ENCODE data around the gene RPS19BP1.

The RPS19BP1 gene

GRCh38 chr22:39488563-39489083, 43.9 kb downstream of the RPS19BP1 start:
- TF ChIP-seq CTCF (IDR thresholded peaks at IDR 0.05; ENCODE audit: low read depth, low read length): no peak
- H3K4me3 ChIP-seq (ENCODE audit: low read depth, low read length): no peak overlapping the region

- no peak overlapping the region for H3K4me3 ChIP-seq (ENCODE audit: low read depth, low read length)
- no peak for TF ChIP-seq CTCF (IDR thresholded peaks at IDR 0.05; ENCODE audit: low read depth, low read length)
Measured at GRCh38 chr22:39487826-39488520, 44.6 kb downstream of the RPS19BP1 start.

GRCh38 chr22:39486951-39487825, 45.4 kb downstream of the RPS19BP1 start:
- no peak overlapping the region for H3K4me3 ChIP-seq (ENCODE audit: low read depth, low read length)

GRCh38 chr22:39482768-39483167, 49.8 kb downstream of the RPS19BP1 start:
- H3K4me3 ChIP-seq (ENCODE audit: low read depth, low read length): no peak overlapping the region
- TF ChIP-seq CTCF (IDR thresholded peaks at IDR 0.05; ENCODE audit: low read depth, low read length): no peak

More at GRCh38 chr22:39486951-39487825, 45.4 kb downstream of the RPS19BP1 start:
- no peak for TF ChIP-seq CTCF (IDR thresholded peaks at IDR 0.05; ENCODE audit: low read depth, low read length)

GRCh38 chr22:39481595-39481994, 51.0 kb downstream of the RPS19BP1 start:
- no peak for TF ChIP-seq CTCF (IDR thresholded peaks at IDR 0.05; ENCODE audit: low read depth, low read length)
- H3K4me3 ChIP-seq (ENCODE audit: low read depth, low read length): no peak overlapping the region

GRCh38 chr22:39481054-39481453, 51.5 kb downstream of the RPS19BP1 start:
- no peak for TF ChIP-seq CTCF (IDR thresholded peaks at IDR 0.05; ENCODE audit: low read depth, low read length)
- H3K4me3 ChIP-seq (ENCODE audit: low read depth, low read length): no peak overlapping the region

- no peak overlapping the region for H3K4me3 ChIP-seq (ENCODE audit: low read depth, low read length)
- TF ChIP-seq CTCF (IDR thresholded peaks at IDR 0.05; ENCODE audit: low read depth, low read length): no peak
Measured at GRCh38 chr22:39480557-39480956, 52.0 kb downstream of the RPS19BP1 start.
